ENCODE measurements around the gene RIPK3.

DNA sequence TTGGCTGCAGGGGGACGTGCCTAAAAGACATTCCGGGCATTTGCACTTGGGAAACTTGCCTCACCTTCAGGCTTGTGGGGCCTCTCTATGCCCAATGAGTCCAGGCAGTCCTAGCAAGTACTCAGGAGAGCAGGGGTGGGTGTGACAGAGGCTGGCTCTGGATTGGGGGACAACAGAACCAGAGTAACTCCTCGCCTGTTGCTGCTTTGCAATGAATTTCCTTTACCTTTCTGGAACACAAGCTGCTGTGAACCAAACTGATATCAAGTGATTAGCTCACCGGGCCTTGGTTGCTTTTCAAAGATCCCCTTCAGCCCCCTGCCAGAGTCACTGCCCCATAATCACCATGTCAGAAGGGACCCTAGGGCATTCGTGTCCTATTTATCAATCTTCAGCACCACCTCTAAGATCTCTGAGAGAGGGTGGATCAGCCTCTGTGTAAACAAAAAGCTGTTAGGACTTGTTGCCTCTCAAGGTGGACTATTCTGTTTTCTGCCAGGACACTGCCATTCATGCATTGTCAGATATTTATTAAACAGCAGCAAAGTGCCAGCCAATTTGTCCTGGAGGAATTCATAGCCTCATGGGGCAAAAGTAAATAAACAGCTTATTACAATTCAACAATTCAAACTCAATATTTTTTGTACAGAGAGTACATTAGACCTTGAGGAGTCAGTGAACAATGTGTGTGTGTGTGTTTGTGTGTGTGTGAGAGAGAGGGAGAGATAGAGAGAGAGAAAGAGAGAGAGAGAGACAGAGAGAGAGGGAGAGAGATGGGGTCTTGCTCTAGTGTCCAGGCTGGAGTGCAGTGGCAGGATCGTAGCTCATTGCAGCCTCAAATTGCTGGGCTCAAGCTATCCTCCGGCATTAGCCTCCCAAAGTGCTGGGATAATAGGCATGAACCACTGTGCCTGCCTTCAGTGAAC is 39.5 kb upstream of the RIPK3 start:
- TF ChIP-seq CTCF (conservative IDR thresholded peaks at IDR 0.05; ENCODE audit: low read depth in 2 of 2), result no peak
- TF ChIP-seq ZNF331 (CRISPR knock-in tag; IDR thresholded peaks at IDR 0.05; ENCODE audit: low read depth), result no peak
- no peak for TF ChIP-seq REST (IDR thresholded peaks at IDR 0.05; ENCODE audit: unreplicated experiment)
- TF ChIP-seq POLR2AphosphoS5 (IDR thresholded peaks at IDR 0.05; ENCODE audit: low read depth), result no peak
- TF ChIP-seq CREB1 (CRISPR knock-in tag; IDR thresholded peaks at IDR 0.05; ENCODE audit: low read depth), result no peak
- TF ChIP-seq JUNB (IDR thresholded peaks at IDR 0.05; ENCODE audit: unreplicated experiment), result no peak
- no peak for TF ChIP-seq EZH2 (IDR thresholded peaks at IDR 0.05; ENCODE audit: low read depth, unreplicated experiment)
